Tibial nerve (tissue), 4 donors: ENCODE measurements around the gene CLIP4.

Experiments
- EP300 ChIP-seq, 2 donors: sonication (generic); formaldehyde crosslinking; IDR thresholded peaks; one replicate each; pipeline ENCODE4 v1.6.1; 2017; ENCODE audit warnings: antibody characterized with exemption in 2 of 2, mild to moderate bottlenecking in 1 of 2
- POLR2A ChIP-seq, 2 donors: fragments of 450-650 bp; IDR thresholded peaks; one replicate each; pipeline ENCODE4 v1.6.1; 2017; ENCODE audit warnings: antibody characterized with exemption in 2 of 2, mild to moderate bottlenecking in 2 of 2, moderate library complexity in 2 of 2
- TF ChIP-seq, protein P1 (sequence below), 5 experiments: fragments of 200-600 bp in 3 of 5; fragments of 450-650 bp in 2 of 5; sonication (generic) in 3 of 5; IDR thresholded peaks; one replicate each; pipeline ENCODE4 v1.5.1; 2016 to 2019; ENCODE audit warnings: antibody characterized with exemption in 5 of 5, mild to moderate bottlenecking in 3 of 5, moderate library complexity in 2 of 5

DNA sequence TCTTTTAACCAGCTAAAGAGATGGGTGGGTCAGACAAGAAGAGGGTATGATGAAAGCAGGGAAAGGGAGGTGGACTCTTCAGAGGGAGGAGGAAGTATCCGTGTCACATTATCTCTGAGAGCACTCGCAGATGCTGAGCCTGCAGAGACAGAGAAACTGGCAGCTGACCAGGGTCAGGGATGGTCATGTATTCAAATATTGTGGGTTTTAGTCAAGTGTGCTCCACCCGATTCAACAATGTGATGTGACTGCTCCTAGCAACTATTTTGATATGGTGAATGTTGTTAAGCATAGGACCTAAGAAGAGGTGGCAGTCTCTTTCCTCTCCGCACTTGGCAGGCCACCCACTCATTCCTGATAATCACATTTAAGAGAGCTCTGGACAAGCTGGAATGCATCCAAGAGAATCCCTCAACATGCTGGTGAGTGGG is 1.3 kb upstream of the CLIP4 start:
- TF ChIP-seq EP300 (IDR thresholded peaks at IDR 0.05) (peak in 1 of 2 donors; percentile 64), POLR2A (IDR thresholded peaks at IDR 0.05) (no peak)
- TF ChIP-seq, protein P1, sequence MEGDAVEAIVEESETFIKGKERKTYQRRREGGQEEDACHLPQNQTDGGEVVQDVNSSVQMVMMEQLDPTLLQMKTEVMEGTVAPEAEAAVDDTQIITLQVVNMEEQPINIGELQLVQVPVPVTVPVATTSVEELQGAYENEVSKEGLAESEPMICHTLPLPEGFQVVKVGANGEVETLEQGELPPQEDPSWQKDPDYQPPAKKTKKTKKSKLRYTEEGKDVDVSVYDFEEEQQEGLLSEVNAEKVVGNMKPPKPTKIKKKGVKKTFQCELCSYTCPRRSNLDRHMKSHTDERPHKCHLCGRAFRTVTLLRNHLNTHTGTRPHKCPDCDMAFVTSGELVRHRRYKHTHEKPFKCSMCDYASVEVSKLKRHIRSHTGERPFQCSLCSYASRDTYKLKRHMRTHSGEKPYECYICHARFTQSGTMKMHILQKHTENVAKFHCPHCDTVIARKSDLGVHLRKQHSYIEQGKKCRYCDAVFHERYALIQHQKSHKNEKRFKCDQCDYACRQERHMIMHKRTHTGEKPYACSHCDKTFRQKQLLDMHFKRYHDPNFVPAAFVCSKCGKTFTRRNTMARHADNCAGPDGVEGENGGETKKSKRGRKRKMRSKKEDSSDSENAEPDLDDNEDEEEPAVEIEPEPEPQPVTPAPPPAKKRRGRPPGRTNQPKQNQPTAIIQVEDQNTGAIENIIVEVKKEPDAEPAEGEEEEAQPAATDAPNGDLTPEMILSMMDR (IDR thresholded peaks at IDR 0.05) = no peak
